PC-3 (cell line): ENCODE measurements around the gene PSMD10. TPM values are rescaled to one million over a fixed set of nuclear protein-coding genes. Genes with fewer than 3 reads are reported as not detected.
A peak's percentile ranks its signal among the peaks of the same experiment; 100 is the strongest.

Experiments used
- ATAC-seq: fragments of 200-7000 bp; cut with Tn5 transposase; 2 replicates; pipeline ENCODE4 v1.9.1; 2020; ENCODE audit warnings: mild to moderate bottlenecking, moderate library complexity
- BruUV-seq: library from RNA; stranded (reverse); fragments of 400-500 nt; replicated peaks from 2 replicates; lab custom pipeline; 2021; lab: Mats Ljungman, UMichigan
- CTCF ChIA-PET: fragments of 300-600 bp; sonication (Branson Sonifier 250); formaldehyde crosslinking; loops from one replicate; lab custom pipeline; 2022; ENCODE audit warnings: antibody characterized with exemption; lab: Charles Lee
- POLR2A ChIA-PET: fragments of 300-600 bp; sonication (Branson Sonifier 250); formaldehyde crosslinking; loops from one replicate; lab custom pipeline; 2022; ENCODE audit warnings: antibody characterized with exemption; ENCODE audit not compliant: unreplicated experiment; lab: Charles Lee
- DNase-seq: peaks from one replicate; pipeline ENCODE4 v3.0.0-alpha.2; 2015
- H2AFZ ChIP-seq: fragments of 300-600 bp; sonication (generic); 2 replicates; pipeline ENCODE4 v1.6.0; 2016; ENCODE audit warnings: antibody characterized with exemption, low read length
- H3F3A ChIP-seq: fragments of 300-600 bp; sonication (generic); one replicate; pipeline ENCODE4 v1.6.0; 2017; ENCODE audit warnings: antibody characterized with exemption, low read length, control low read depth, mild to moderate bottlenecking; ENCODE audit not compliant: unreplicated experiment
- H3K27ac ChIP-seq: fragments of 300-600 bp; sonication (generic); 2 replicates; pipeline ENCODE4 v1.5.1; 2016; ENCODE audit warnings: mild to moderate bottlenecking, low read length
- H3K27me3 ChIP-seq: fragments of 300-600 bp; sonication (generic); 2 replicates; pipeline ENCODE4 v1.6.1; 2016; ENCODE audit warnings: low read length, mixed read lengths
- H3K36me3 ChIP-seq: fragments of 300-600 bp; sonication (generic); 2 replicates; pipeline ENCODE4 v1.6.1; 2016; ENCODE audit warnings: low read depth, mixed run types, low read length, mixed read lengths
- H3K4me1 ChIP-seq: fragments of 300-600 bp; sonication (generic); 2 replicates; pipeline ENCODE4 v1.5.1; 2016; ENCODE audit warnings: low read length; ENCODE audit not compliant: insufficient read depth
- H3K4me2 ChIP-seq: fragments of 300-600 bp; sonication (generic); 2 replicates; pipeline ENCODE4 v1.6.0; 2016; ENCODE audit warnings: low read length
- H3K4me3 ChIP-seq: fragments of 300-600 bp; sonication (generic); 2 replicates; pipeline ENCODE4 v1.5.1; 2016; ENCODE audit warnings: mild to moderate bottlenecking, low read length, mixed read lengths
- H3K79me2 ChIP-seq: fragments of 300-600 bp; sonication (generic); 2 replicates; pipeline ENCODE4 v1.6.1; 2017; ENCODE audit warnings: low read length, mixed read lengths
- H3K9ac ChIP-seq: fragments of 300-600 bp; sonication (generic); 2 replicates; pipeline ENCODE4 v1.6.0; 2016; ENCODE audit warnings: mild to moderate bottlenecking, low read length
- H3K9me2 ChIP-seq: fragments of 300-600 bp; sonication (generic); replicated peaks from 2 replicates; pipeline ENCODE4 v1.6.1; 2016; ENCODE audit warnings: mixed run types, low read length, mixed read lengths
- H3K9me3 ChIP-seq: fragments of 300-600 bp; sonication (generic); 2 replicates; pipeline ENCODE4 v1.6.1; 2016; ENCODE audit warnings: low read length, mixed read lengths
- H4K20me1 ChIP-seq: fragments of 300-600 bp; sonication (generic); 2 replicates; pipeline ENCODE4 v1.6.1; 2016; ENCODE audit warnings: low read length, mixed read lengths
- CTCF ChIP-seq: fragments of 300-600 bp; sonication (generic); conservative IDR thresholded peaks from 2 replicates; pipeline ENCODE4 v1.5.1; 2017; ENCODE audit warnings: antibody characterized with exemption, low read depth, mild to moderate bottlenecking, low read length
- EZH2 ChIP-seq: fragments of 300-600 bp; sonication (generic); IDR thresholded peaks from one replicate; pipeline ENCODE4 v1.6.1; 2017; ENCODE audit warnings: antibody characterized with exemption, mild to moderate bottlenecking, low read length; ENCODE audit not compliant: unreplicated experiment
- EZH2phosphoT487 ChIP-seq: fragments of 300-600 bp; sonication (generic); IDR thresholded peaks from 2 replicates; pipeline ENCODE4 v1.6.1; 2018; ENCODE audit warnings: mild to moderate bottlenecking, antibody characterized with exemption, low read length, borderline replicate concordance
- intact Hi-C: fragments of 100-400 bp; cut with micrococcal nuclease; formaldehyde crosslinking; loops from 2 replicates; pipeline ENCODE4 v1.9.0; 2023
- total RNA-seq: library from RNA; depleted of rRNA; stranded (reverse); fragments of >200 nt; gene quantifications from 2 replicates; pipeline ENCODE4 v1.2.3, GENCODE V29; 2014

The PSMD10 gene
- total RNA-seq, 1 experiment from 2014 or later = 102 TPM

- BruUV-seq = no TSS peak
- no peaks in the 10 kb centered on the region for H3K27me3 ChIP-seq
- TF ChIP-seq EZH2phosphoT487 = no peak
- no peak for TF ChIP-seq CTCF
- no peak for TF ChIP-seq EZH2
- H3K27ac ChIP-seq = peak overlapping the region; percentile 52
- H3K9ac ChIP-seq = no peak overlapping the region
- no peaks in the 10 kb centered on the region for H4K20me1 ChIP-seq
- H3K79me2 ChIP-seq = no peaks in the 10 kb centered on the region
- no peak overlapping the region for H2AFZ ChIP-seq
- no peak overlapping the region for H3K4me3 ChIP-seq
- peaks cover 31% of the 10 kb centered on the region for H3K4me1 ChIP-seq
- no peaks in the 10 kb centered on the region for H3K9me2 ChIP-seq
- no peaks in the 10 kb centered on the region for H3F3A ChIP-seq
- no peaks in the 10 kb centered on the region for H3K9me3 ChIP-seq
- CTCF ChIA-PET = interaction anchor here (0.6 kb wide), 1 partner anchor 50 kb away, joined by 5 read pairs; no protein-coding TSS in a partner anchor
- peak; percentile 91 for DNase-seq
- intact Hi-C loops = loop anchor here (1.0 to 5.0 kb wide), 6 partner anchors 35 to 414 kb away; partner anchors contain the start of genes NCBP2L and TSC22D3
- H3K36me3 ChIP-seq = no peaks in the 10 kb centered on the region
- H3K4me2 ChIP-seq = peak overlapping the region; percentile 39
- ATAC-seq = peak; percentile 98
- POLR2A ChIA-PET = no interaction called here
Measured at GRCh38 chrX:108070891-108071290, 20.5 kb downstream of the PSMD10 start.

GRCh38 chrX:108068121-108068520, 23.2 kb downstream of the PSMD10 start:
- no peak overlapping the region for H3K27ac ChIP-seq
- TF ChIP-seq CTCF = no peak
- TF ChIP-seq EZH2phosphoT487 = no peak
- TF ChIP-seq EZH2 = no peak
- no TSS peak for BruUV-seq
- no peak overlapping the region for H3K4me3 ChIP-seq
- intact Hi-C loops = no loop called here
- no peaks in the 10 kb centered on the region for H3K36me3 ChIP-seq
- no peaks in the 10 kb centered on the region for H4K20me1 ChIP-seq
- peaks cover 30% of the 10 kb centered on the region for H3K4me1 ChIP-seq
- no peak overlapping the region for H3K9ac ChIP-seq
- H3K4me2 ChIP-seq = no peak overlapping the region
- H3K9me2 ChIP-seq = no peaks in the 10 kb centered on the region
- H2AFZ ChIP-seq = no peak overlapping the region
- ATAC-seq = no peak
- CTCF ChIA-PET = no interaction called here
- POLR2A ChIA-PET = no interaction called here
- H3K9me3 ChIP-seq = no peaks in the 10 kb centered on the region
- H3F3A ChIP-seq = no peaks in the 10 kb centered on the region
- no peak for DNase-seq
- no peaks in the 10 kb centered on the region for H3K27me3 ChIP-seq
- no peaks in the 10 kb centered on the region for H3K79me2 ChIP-seq

- no TSS peak for BruUV-seq
- intact Hi-C loops = no loop called here
- Histone ChIP-seq H2AFZ (no peak overlapping the region), H3K9ac (no peak overlapping the region), H3F3A (no peaks in the 10 kb centered on the region), H3K9me2 (no peaks in the 10 kb centered on the region), H3K4me2 (no peak overlapping the region), H3K27me3 (no peaks in the 10 kb centered on the region), H3K36me3 (no peaks in the 10 kb centered on the region), H3K9me3 (no peaks in the 10 kb centered on the region), H3K4me1 (no peaks in the 10 kb centered on the region), H3K79me2 (no peaks in the 10 kb centered on the region), H4K20me1 (no peaks in the 10 kb centered on the region), H3K4me3 (no peak overlapping the region), H3K27ac (no peak overlapping the region)
- DNase-seq (no peak), ATAC-seq (no peak)
- ChIA-PET CTCF (no interaction called here), POLR2A (no interaction called here)
- TF ChIP-seq CTCF (no peak), EZH2 (no peak)
Measured at GRCh38 chrX:108064613-108065012, 26.7 kb downstream of the PSMD10 start.
